CD1c-positive myeloid dendritic cell (primary cell): ENCODE data around the gene SAG.

Experiments
- DNase-seq: peaks from one replicate; pipeline ENCODE4 v3.0.0-alpha.2; 2016; ENCODE audit errors: extremely low spot score

The SAG gene

DNA sequence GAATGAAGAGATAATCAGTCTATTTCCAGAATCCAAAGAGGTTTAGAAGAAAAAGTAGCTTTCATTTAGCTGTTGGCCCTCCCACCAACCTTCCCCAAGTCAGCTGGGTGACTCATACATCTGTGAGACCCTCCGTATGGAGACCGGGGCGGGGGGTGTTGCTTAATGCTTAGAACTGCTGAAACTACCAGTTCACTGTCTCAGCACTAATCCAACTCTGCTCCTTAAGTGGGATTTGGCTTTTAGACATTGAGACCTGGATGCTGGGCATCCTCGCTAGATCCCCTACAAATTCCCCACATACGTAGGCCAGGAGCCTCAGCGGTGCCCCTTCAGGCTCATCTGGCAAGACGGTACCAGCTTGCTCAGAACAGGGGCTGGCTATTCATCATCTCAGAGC is at the start of gene SAG:
TSS of gene SAG (plus strand) at position 252 of the 400 bp plus-strand sequence. CDS start 1,374 bp downstream, outside the sequence.
- no peak for DNase-seq

DNA sequence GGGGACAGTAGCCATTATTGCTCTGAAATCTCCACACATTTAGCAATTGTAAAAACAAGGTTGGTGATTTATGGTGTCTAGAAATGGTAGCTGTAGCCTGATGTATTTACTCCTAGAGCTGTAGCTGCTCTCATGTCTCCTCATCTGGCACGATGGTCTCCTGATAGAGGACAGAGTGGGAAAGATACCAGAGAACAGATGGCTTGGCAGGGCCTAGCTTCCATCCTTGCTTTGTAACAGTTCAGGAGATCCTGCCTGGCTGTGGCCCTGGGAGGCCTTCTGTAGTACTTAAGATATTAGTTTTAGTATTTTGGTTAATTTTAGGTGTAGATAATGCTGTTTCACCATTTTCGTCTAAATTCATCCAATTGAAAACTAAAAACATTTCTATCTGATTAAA is 49.4 kb upstream of the SAG start:
- no peak for DNase-seq

DNA sequence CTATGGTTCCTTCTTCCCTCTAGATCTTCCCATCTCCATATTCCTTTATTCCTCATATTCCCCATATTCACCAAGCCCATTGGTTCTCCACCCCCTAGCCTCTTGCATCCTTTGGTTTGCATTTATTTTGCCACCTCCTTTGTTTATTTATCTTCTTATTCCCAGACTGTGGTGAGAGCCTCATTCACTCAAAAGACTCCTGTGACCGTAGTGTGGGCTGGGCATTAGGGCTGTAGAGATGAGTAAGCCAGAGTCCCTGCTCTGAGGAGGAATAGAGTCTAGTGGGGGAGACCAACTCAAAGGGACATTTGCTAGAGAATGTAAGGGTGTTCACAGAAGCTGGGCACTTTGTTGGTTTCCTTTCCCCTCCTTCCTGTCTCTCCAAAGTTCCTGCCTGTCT is 47.9 kb upstream of the SAG start:
- no peak for DNase-seq

DNA sequence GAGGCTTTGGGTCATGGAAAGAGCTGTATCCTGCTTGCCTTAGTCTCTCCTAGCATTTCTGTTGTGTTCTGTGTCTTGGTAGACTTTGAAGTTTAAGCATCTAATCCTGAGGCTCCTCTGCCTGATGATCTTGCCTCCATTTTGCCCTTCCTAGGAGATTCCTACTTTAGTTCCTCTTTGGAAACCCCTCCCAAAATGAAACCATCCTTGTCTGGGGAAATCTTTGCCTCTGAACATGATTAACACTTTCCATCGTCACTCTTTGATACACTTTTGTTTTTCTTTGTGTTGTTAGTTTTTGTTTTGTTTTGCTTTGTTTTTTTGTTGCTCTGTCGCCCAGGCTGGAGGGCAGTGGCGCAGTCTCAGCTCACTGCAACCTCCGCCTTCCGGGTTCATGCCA is 47.0 kb upstream of the SAG start:
- no peak for DNase-seq

DNA sequence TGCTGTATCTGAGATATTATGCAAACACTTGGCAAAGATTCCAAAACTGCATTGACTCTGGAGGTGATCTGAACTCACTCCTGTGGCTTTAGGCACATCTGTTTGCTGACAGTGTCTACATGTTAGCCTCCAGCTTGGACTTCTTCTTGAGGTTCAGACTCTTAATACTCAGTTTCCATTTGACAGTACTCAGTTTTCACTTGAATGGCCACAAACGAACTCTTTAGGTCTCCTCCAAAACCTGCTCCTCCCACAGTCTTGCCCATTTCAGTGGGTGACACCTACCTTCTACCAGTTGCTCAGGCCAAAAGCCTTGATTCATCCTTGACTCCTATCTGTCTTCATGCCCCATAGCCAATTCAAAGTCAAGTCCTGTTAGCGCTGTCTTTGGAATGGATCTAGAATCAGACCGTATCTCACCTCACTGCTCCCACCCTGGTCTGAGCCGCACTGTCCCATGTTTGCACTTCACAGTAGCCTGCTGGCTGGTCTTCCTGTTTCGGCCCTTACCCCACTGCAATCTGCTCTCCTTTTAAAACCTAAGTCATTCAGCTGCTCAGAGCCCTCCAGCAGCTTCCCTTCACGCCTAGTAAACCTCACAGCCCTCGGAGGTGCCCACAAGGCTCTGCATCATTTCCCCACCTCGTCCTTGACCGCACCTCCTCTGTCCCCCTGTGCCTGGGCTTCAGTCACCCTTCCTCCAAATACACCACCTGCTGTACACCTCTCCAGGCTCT is 45.6 kb upstream of the SAG start:
- DNase-seq: no peak

DNA sequence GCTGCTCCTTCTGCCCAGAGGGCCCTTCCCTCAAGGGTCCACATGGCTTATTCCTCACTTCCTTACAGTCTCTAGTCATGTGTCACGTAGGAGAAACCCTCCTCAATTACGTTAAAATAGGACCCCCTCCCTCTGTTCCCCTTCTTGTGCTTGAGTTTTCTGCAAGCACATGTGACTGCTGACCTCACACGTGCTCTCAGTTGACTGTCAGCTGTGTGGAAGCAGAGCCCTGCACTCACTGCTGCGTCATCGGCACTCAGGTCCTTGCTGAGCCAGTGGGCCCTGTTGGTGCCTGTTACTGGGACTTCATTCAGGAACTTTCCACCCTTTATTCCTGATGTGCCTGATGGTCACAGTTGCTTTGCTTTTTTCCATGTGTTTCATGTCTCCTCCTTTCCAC is 45.1 kb upstream of the SAG start:
- no peak for DNase-seq

DNA sequence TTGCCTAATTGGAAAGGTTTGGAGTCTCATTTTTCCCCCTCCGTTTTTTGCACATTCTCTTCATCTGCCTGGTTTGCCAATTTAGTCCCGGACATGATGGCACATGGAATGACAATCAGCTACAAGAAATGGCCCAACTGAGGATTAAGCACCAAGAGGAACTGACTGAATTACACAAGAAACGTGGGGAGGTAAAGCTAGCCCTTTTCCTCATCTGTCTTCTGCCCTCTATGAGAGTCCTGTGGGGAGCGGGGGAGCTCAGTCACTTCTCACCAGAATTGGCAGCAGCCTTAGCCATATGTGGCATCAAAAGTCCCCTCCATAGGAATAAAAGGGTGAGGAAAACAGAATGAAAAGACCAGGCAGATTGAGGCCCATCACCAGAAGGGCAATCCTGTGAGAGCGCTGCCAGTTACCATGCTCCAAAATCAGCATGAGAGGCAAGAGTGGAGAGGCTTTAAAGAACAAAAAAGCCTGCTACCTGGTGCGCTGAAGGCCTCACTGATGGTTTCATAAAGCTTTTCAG is 44.5 kb upstream of the SAG start:
- no peak for DNase-seq

DNA sequence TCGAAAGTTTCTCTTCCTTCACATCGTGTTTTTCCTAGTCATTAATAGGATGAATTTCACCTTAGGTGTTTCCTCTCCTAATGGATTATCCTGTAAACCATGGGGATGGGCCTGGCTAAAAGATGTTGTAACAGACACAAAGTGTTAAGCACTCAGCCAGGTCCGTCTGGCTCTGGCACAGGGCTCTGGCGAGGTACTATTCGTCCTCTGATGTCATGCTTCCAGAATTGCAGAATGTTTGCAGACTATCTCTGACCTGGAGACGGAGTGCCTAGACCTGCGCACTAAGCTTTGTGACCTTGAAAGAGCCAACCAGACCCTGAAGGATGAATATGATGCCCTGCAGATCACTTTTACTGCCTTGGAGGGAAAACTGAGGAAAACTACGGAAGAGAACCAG is 42.9 kb upstream of the SAG start:
- no peak for DNase-seq

DNA sequence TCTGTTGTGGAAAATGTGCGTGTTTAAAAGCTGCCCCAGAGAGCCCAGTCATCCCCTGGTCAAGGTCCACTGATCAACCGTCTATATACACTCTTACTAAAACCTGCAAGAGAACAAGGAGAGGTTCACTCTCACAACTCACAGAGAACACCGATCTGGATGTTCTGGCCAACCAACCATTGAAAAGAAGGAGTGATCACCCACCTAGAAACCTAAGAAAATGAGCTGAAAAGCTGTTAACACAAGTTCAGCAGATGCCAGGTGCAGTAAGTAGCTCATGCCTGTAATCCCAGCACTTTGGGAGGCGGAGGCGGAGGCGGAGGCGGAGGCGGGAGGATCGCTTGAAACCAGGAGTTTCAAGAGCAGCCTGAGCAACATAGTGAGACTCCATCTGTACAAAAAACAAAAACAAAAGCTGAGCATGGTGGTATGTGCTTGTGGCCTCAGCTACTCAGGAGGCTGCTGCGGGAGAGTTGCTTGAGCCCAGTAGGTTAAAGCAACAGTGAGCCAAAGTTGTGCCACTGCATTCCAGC is 41.7 kb upstream of the SAG start:
- DNase-seq: no peak

DNA sequence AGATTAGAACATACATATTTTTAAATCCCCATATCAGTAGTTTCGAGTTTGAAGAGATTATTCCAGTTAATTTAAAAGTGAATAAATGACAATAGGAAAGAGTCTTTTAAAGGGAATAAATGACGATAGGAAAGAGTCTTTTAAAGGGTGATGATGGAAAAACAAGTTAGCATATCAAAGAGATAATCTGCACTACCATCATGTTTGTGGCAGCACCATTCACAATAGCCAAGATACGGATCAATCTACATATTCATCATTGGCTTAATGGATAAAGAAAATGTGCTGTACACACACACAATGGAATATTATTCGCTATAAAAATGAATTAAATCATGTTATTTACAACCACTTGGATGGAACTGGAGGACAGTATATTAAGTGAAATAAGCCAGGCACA is 41.1 kb upstream of the SAG start:
- DNase-seq: no peak

DNA sequence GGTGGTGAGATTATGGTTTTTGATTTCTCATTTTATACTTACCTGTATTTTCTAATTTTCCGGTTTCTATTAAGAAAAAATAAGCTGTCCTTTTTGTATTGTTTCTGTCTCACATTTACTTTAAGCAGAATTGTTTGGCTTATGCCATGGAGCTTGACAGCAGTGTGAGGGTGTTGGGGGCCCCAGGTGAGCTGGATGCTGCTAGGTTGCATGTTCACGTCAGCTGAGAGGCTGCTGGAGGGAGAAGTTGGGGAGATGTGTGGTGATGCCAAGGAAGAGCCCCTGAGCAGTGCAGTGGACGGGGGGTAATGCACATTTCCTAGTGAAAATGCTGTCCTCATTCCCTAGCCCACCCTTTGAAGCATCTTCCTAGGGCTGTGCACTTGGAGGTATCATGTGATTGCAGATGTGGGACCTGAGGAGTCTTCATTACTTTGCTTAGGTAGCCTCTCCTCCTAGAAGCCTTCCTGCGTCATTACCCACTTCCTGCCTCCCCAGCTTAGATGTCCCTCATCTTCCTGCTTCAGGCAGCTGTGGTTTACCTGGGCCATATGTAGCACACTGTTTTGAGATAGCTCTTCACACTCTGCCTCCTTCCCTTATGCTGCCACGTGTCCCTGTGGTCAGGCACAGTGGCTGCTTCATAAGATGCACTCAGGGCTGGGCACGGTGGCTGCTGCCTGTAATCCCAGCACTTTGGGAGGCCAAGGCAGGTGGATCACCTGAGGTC is 39.9 kb upstream of the SAG start:
- DNase-seq: peak; percentile 43

DNA sequence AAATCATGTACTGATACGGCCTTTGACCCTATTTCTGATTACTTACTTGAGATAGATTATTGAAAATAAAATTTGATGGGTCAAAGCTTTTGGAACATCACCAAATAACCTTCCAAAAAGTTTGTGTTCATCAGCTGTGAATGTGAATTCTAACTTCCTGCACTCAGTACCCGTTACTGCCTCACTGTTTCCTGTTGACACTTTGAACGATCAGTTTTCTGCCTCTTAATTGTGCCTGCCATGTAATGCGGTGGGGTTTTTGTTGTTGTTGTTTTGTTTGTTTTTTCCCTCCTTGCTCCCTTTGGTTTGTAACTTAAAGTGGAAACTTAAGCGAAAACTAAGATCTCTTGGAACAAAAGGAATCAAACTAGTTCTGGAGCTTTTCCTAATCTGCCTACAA is 37.2 kb upstream of the SAG start:
- DNase-seq: no peak

DNA sequence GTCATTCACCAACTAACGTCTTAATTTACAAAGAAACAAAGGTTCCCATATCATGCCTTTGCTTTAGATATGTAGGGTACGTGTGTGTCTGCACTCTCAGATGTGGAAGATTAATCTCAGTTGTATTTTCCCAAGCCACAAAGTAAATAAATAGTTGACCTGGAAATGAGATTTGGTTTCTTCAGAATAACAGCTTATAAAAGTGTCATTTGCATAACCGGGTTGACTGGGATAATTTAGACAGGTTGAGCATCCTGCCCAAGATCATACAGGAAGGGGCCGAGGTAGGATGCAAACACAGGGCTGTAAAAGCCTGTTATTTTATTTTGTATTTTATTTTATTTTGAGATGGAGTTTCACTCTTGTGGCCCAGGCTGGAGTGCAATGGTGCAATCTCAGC is 36.7 kb upstream of the SAG start:
- no peak for DNase-seq

DNA sequence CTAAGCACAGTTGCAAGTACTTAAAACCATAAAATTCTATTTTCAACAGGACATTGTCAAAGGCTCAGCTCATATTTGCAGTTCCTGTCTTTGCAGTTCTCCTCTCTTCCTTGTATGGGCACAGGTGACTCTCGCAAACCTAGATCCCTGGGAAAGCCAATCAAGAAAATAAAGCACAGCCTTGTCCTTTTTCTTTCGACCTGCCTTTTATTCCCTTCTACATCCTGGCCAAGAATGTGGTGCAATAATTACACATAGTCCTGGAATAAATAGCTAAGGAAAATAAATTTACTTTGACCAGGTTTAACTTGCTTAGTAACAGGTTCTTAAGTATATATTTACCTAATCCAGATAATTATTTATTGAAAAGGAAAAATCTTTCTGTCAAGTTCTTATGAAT is 35.9 kb upstream of the SAG start:
- DNase-seq: no peak

DNA sequence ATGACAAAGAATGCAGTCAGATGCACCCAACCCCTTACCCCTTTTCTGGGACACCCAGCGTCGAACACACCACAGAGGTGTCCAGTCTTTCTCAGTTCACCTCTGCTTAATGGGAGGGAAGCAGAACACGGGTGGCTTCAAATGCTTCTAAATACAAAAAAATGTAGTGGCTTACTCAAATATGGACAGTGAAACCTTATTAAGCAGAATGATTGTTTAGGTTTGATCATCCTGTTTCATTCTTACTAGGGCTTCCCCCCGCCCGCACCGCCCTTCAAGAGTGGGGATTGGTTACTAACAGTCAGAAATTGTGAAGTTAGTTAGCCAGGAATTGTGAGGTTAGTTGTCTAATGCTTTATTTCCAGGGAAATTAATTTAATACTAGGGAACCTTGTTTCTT is 34.5 kb upstream of the SAG start:
- no peak for DNase-seq

DNA sequence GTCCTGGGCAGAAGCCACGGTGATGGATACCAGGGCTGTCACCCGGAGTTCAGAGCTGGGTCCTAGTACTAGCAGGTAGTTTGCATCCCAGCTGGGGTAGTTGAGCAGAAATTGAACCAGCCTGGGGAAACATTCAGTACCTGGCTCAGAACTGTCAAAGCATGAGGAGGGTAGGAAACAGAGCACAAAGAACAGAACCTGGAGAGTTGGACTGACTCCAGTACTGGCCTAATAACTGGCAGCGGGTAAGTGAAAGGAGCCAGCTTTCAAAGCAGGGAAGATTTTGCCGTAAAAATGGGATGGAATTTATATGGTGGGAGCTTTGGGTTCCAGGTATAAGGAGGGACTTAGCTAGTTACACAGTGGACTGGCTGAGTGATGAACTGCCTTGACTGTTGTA is 32.4 kb upstream of the SAG start:
- no peak for DNase-seq

DNA sequence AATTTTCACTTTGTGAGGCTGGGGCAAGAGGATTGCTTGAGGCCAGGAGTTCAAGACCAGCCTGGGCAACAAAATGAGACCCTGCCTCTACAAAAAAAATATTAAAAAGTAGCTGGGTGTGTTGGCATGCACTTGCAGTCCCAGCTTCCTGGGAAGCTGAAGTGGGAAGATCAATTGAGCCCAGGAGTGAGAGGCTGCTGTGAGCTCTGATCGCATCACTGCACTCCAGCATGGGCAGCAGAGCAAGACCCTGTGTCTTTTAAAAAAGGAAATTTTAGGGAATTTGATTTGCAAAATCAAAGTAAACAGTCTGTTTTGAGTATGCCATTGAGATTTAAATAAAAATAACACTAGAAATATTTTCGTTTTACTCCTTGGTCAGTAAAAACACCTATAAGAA is 28.7 kb upstream of the SAG start:
- DNase-seq: no peak

DNA sequence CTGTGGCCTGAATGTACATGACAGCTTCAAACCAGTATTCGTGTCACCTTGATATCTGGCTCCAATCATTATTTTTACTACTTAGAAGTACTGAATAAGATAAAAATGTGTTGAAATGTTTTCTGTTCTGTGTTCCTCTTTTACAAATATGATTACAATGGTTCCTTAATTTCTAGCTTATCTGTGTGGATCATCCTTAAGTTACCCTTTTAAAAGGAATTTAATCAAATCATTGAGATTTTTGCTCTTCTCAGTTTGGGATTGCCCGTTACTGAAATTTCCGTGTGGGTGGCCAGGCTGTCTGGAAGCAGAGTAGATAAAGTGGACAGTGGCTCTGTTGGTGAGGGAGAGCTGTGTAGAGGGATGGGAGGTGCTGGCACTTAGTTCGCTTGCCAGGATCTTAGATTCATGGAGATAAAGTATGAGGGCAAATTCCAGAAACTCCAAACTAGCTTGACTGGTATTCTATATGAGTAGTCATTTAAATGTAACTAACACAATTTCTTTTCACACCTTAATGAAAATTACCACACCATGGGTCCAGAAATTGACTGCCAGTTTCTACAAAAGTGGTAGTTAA is 27.4 kb upstream of the SAG start:
- DNase-seq: peak; percentile 5

DNA sequence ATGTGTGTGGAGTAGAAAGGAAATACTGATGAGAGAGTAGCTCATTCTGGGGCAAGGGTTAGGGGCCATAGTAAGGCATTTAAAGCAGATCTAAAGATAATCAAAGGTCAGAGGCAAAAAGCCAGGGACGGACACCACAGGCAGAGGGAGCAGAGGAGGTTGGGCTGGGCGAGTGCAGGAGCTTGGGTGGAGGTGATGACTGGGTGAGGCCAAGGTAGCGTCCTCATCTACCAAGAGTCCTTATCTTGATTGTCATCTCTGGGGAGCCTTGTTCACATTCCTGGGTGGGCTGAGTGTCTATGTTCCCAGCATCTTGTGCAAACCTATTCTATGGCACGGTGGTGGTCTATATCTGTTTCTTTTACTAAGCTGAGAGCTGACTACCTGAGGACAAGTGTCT is 26.1 kb upstream of the SAG start:
- no peak for DNase-seq

DNA sequence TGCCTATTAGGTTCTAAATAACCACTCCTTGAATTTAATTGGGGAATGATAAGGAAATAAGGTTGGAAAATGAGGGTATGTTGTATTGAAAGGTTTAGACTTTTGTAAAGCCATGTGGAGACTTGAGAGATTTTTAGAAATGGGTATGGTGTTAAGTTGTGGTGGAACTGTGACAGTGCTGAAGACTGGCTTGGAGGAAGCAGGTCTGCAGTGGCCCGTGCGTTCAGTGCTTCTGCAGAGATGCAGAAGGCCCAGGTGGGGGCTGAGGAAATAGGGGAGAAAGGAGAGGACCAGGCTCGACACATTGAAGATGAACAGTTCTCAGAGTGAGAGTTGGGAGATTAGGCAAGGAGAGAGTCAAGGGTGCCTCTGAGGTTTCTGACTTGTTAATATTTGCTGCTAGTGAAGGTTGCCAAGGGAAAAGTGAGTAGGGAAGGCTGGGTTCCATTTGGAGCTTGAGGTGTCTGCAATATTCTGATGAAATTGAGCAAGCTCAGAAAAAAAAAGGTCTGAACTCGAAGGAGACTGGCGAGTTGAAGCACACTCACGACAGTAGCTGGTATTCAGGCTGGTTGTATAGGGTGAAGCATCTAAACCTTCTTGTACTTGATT is 25.5 kb upstream of the SAG start:
- DNase-seq: no peak

DNA sequence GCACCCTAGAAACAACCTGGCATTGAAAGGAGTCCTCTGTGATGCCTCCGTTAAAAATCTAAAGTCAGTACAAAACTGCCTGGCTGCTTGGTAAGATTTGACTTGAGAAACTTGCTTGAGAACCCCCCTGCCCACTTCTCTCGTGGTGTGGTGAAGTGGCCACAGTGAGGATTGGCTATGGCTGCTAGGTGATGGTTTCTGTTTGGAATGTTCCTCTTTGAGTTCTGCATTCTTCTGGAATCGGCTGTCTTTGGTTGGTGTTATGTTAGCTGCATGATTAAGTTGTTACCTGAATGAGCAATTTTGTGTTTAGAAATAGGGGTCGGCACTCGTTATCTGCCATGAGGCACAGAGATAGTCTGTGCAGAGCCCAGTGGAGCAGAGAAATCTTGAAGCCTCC is 21.7 kb upstream of the SAG start:
- DNase-seq: no peak

DNA sequence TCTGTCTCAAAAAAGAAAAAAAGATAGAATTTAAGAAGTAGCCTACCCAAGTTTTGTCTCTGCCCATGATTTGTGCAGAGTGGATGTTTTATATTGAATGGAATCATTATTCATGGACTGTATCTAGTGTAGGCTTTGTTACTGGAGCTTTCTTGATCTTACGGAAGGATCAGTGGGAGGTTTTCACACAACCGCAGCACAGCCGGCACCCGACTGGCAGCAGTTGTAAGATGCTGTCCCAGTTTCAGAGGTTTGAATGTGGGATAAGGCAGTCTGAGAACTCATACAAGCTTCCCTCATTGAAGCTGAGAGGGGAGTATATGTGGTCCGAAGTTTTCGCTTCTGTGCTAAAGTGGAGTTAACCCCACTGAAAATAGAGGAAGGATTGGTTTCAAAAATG is 19.7 kb upstream of the SAG start:
- DNase-seq: no peak
